ENCODE measurements around the gene PFKFB4.
A peak's percentile ranks its signal among the peaks of the same experiment; 100 is the strongest.

DNA sequence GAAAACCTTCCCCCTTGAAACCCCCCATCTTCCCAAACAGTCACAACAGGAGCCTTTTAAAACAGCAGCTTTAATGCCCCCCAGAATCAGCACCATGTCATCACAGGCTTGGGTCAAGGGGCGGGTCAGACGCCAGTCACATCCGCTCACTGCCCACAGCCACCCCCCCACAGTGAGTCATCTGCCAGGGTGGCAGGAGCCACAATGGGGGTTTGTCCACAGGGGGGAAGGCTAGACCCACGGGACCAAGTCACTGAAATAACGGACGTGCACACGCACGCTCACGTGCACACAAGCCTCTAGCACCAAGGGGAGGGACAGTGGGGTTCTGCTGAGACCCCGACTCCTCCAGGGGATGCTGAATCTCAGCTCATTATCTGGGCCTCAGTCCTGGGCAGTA lies 7.4 kb upstream of the PFKFB4 start:
- TF ChIP-seq, protein P1, sequence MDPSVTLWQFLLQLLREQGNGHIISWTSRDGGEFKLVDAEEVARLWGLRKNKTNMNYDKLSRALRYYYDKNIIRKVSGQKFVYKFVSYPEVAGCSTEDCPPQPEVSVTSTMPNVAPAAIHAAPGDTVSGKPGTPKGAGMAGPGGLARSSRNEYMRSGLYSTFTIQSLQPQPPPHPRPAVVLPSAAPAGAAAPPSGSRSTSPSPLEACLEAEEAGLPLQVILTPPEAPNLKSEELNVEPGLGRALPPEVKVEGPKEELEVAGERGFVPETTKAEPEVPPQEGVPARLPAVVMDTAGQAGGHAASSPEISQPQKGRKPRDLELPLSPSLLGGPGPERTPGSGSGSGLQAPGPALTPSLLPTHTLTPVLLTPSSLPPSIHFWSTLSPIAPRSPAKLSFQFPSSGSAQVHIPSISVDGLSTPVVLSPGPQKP (IDR thresholded peaks at IDR 0.05; ENCODE audit: borderline replicate concordance, low read depth, low read length): no peak
- TF ChIP-seq, protein P2, sequence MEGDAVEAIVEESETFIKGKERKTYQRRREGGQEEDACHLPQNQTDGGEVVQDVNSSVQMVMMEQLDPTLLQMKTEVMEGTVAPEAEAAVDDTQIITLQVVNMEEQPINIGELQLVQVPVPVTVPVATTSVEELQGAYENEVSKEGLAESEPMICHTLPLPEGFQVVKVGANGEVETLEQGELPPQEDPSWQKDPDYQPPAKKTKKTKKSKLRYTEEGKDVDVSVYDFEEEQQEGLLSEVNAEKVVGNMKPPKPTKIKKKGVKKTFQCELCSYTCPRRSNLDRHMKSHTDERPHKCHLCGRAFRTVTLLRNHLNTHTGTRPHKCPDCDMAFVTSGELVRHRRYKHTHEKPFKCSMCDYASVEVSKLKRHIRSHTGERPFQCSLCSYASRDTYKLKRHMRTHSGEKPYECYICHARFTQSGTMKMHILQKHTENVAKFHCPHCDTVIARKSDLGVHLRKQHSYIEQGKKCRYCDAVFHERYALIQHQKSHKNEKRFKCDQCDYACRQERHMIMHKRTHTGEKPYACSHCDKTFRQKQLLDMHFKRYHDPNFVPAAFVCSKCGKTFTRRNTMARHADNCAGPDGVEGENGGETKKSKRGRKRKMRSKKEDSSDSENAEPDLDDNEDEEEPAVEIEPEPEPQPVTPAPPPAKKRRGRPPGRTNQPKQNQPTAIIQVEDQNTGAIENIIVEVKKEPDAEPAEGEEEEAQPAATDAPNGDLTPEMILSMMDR (conservative IDR thresholded peaks at IDR 0.05; ENCODE audit: low read depth, low read length): peak; percentile 24; the same call in 1 of the 2 replicates
